ENCODE data around the gene TMEM252. TPM values are rescaled to one million over a fixed set of nuclear protein-coding genes. Genes with fewer than 3 reads are reported as not detected.

TMEM252 gene
- total and polyA plus RNA-seq, 7 donors = not detected

DNA sequence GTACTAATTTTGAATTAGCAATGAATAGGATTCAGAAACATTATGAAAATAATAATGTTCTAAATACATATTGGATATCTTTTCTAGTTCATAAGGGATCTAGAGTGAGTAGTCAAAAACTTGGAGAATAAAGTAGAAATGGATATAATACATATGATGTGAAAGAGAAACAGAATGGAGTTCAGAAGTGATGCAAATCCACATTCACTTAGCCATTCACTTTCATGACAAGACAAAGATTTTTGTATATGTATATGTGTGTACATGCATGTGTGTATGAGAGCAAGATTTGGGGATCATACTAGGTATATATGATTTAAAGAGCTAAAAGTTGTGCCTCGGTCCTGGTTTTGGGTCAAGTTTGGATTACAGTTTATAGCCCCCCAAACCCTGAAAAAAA, 34.1 kb downstream of the TMEM252 start:
- Histone ChIP-seq H3K9me3 (no peaks in the 10 kb centered on the region), H3K27ac (peak overlapping the region; percentile 63 to 90 (median 85)), H3K36me3 (peaks cover 2 to 52% (median 9%) of the 10 kb centered on the region in 4 donors), H3K4me3 (no peak overlapping the region), H3K27me3 (no peaks in the 10 kb centered on the region), H3K4me1 (peaks cover 0 to 65% (median 41%) of the 10 kb centered on the region in 4 donors)
- WGBS, 2 donors = 96 to 98% methylated on average over 1 of the region's 1 CpG
- TF ChIP-seq EP300 (IDR thresholded peaks at IDR 0.05) = no peak
- TF ChIP-seq POLR2A (IDR thresholded peaks at IDR 0.05) = no peak
- TF ChIP-seq POLR2AphosphoS5 (IDR thresholded peaks at IDR 0.05) = no peak
- TF ChIP-seq, protein P1, sequence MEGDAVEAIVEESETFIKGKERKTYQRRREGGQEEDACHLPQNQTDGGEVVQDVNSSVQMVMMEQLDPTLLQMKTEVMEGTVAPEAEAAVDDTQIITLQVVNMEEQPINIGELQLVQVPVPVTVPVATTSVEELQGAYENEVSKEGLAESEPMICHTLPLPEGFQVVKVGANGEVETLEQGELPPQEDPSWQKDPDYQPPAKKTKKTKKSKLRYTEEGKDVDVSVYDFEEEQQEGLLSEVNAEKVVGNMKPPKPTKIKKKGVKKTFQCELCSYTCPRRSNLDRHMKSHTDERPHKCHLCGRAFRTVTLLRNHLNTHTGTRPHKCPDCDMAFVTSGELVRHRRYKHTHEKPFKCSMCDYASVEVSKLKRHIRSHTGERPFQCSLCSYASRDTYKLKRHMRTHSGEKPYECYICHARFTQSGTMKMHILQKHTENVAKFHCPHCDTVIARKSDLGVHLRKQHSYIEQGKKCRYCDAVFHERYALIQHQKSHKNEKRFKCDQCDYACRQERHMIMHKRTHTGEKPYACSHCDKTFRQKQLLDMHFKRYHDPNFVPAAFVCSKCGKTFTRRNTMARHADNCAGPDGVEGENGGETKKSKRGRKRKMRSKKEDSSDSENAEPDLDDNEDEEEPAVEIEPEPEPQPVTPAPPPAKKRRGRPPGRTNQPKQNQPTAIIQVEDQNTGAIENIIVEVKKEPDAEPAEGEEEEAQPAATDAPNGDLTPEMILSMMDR (IDR thresholded peaks at IDR 0.05) = no peak
- DNase-seq = no peak
- intact Hi-C loops (cut with DNase I) = loop anchor here (10.0 kb wide), 1 partner anchor 152 kb away; the partner anchor contains the start of gene PGM5

DNA sequence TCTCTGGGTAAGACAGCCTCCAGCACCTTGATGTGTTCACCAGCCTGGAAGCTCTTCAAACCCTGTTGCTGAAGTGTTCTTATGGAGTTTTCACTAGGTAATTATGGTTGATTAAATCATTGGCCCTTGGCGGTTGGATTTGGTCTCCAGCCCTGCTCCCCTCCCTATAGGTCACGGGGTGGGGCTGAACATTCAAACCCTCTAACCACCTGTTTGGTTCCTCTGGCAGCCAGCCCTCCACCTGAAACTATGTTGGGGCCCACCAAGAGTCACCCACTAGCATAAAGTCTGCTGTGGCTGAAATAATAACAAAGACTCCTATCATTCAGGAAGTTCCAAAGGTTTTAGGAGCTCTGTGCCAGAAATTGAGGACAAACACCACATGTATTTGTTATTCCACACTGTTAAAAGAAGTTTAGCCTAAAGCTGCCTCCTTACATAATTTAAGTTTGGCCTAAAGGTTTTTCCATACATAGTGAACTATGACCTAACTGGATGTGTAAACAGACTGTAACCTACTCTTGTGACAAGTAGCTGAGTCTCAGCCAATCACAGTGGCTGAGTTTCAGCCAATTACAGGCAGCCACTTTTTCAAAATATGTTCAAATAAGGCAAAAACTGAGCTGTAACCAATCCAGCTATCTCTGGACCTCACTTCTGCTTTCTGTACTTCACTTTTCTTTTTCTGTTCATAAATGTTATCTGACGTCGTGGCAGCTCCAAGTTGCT, 34.8 kb downstream of the TMEM252 start:
- intact Hi-C loops (cut with DNase I) = loop anchor here (10.0 kb wide), 1 partner anchor 151 kb away; the partner anchor contains the start of gene PGM5
- no peak for DNase-seq
- peaks cover 5 to 58% (median 13%) of the 10 kb centered on the region in 4 donors for H3K36me3 ChIP-seq
- H3K9me3 ChIP-seq = no peaks in the 10 kb centered on the region
- H3K27me3 ChIP-seq = no peaks in the 10 kb centered on the region
- H3K4me1 ChIP-seq = peaks cover 0 to 68% (median 47%) of the 10 kb centered on the region in 4 donors
- H3K27ac ChIP-seq = peak overlapping the region; percentile 63 to 90 (median 85)
- H3K4me3 ChIP-seq = no peak overlapping the region
- 33 to 49% methylated on average over 4 of the region's 4 CpGs for WGBS, 2 donors
- TF ChIP-seq POLR2AphosphoS5 (IDR thresholded peaks at IDR 0.05) = peak in 1 of 4 donors; percentile 19
- TF ChIP-seq EP300 (IDR thresholded peaks at IDR 0.05) = no peak
- TF ChIP-seq POLR2A (IDR thresholded peaks at IDR 0.05) = no peak
- TF ChIP-seq, protein P1 (IDR thresholded peaks at IDR 0.05) = no peak

DNA sequence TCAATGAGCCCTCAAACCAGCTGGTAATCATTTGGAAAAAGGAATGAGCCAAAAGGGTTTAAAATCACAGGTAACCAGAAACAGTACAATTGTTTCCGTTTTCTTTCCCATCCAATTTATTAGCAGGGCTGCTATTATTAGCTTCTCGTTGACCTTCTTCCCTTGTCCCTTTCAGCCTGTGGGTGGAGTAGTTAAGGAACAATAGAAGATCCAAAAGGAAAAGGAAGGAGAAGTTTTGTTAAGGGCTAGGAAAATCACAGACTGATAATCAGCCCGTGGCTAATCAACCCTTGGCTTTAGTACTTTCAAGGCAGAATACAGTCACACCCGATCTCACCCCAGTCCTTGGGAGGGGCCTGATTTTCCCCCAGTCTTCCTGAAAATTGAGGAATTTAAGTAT, 38.4 kb downstream of the TMEM252 start:
- Histone ChIP-seq H3K4me3 (no peak overlapping the region), H3K27me3 (no peaks in the 10 kb centered on the region), H3K36me3 (peaks cover 21 to 78% (median 23%) of the 10 kb centered on the region in 4 donors), H3K27ac (peak overlapping the region; percentile 74 to 90 (median 85)), H3K9me3 (no peaks in the 10 kb centered on the region), H3K4me1 (peaks cover 0 to 53% (median 42%) of the 10 kb centered on the region in 4 donors)
- no peak for DNase-seq
- intact Hi-C loops (cut with DNase I) = loop anchor here (10.0 kb wide), 1 partner anchor 147 kb away; the partner anchor contains the start of gene PGM5
- TF ChIP-seq, protein P1 (IDR thresholded peaks at IDR 0.05) = no peak
- TF ChIP-seq EP300 (IDR thresholded peaks at IDR 0.05) (no peak), POLR2A (IDR thresholded peaks at IDR 0.05) (no peak), POLR2AphosphoS5 (IDR thresholded peaks at IDR 0.05) (no peak)
- WGBS, 2 donors = 68 to 71% methylated on average over 4 of the region's 4 CpGs

DNA sequence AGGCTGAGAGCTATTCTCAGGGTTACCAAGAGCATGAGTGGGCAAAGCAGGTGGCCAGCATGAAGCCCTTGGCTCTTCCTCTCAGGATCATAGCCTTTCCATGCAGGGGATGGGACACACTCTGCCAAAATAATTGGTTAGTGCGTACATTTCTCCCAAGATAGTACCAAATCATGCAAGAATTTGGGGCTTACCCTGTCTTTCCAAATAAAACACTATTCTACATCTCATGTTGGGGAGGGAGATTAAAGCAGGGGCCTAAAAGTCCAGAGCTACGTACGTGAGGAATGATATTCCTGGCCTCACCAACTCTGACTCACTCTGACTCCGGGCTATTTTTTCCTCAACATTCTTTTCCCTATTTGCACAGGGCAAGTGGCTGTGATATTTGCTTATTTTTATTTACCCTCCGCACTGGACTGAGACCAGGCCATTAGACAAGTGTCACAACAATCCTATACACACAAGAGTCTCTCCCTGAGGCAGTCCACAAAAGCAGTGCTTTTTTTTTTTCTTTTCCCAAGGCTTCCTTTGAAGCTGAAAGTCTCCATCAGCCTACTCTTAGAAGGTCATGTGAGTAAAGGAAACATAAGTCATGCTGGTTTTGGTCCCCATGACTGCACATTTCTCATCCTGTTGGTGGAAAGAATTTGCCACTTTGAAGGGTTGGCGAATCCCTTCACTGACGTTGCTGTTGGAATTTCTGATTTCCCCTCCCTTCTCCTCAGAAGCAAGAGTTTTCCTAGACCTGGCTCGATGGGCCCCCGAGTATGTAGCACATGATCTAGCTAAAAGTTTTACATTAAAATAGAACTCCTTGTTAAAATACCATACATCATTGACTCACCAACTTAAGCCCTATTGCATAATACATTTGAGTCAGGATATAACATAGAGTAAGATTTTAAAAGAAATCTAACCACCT, 40.0 kb downstream of the TMEM252 start:
- intact Hi-C loops (cut with DNase I) = loop anchor here (10.0 kb wide), 1 partner anchor 146 kb away; the partner anchor contains the start of gene PGM5
- 83 to 86% methylated on average over 9 of the region's 9 CpGs for WGBS, 2 donors
- Histone ChIP-seq H3K9me3 (no peaks in the 10 kb centered on the region), H3K4me1 (peaks cover 0 to 51% (median 41%) of the 10 kb centered on the region in 4 donors), H3K4me3 (no peak overlapping the region), H3K36me3 (peaks cover 21 to 86% (median 23%) of the 10 kb centered on the region in 4 donors), H3K27me3 (no peaks in the 10 kb centered on the region), H3K27ac (peak overlapping the region; percentile 74 to 90 (median 85))
- no peak for DNase-seq
- TF ChIP-seq EP300 (IDR thresholded peaks at IDR 0.05) = peak in 1 of 4 donors; percentile 3
- no peak for TF ChIP-seq POLR2A (IDR thresholded peaks at IDR 0.05)
- peak in 2 of 4 donors; percentile 18 to 19 for TF ChIP-seq POLR2AphosphoS5 (IDR thresholded peaks at IDR 0.05)
